ENCODE measurements around the gene MAEL. TPM values are rescaled to one million over a fixed set of nuclear protein-coding genes. Genes with fewer than 3 reads are reported as not detected.

Gene MAEL
- total and polyA plus RNA-seq, 7 experiments from 2014 or later = not detected

Other genes starting within 250 kb of the MAEL start
- gene POGK, start 149.8 kb upstream of the MAEL start, total RNA-seq = 10 to 100 TPM; 24.7 to 38.7 (median 36.9) TPM
- 10 to 100 TPM; 14.4 to 19.6 TPM for gene POGK, start 149.8 kb upstream of the MAEL start, polyA plus RNA-seq
- gene TADA1, start 113.0 kb upstream of the MAEL start, total RNA-seq = 10 to 100 TPM in 4 of 5 experiments, 1 to 10 TPM in 1; 9.4 to 16.2 (median 15.6) TPM
- gene TADA1, start 113.0 kb upstream of the MAEL start, polyA plus RNA-seq = 10 to 100 TPM; 17.9 to 23.1 TPM
- 1 to 10 TPM in 1 of 5 experiments, under 1 TPM in 4; 0.15 to 10.0 (median 0.29) TPM for gene ILDR2, start 13.7 kb upstream of the MAEL start, total RNA-seq
- not detected for gene ILDR2, start 13.7 kb upstream of the MAEL start, polyA plus RNA-seq
- gene GPA33, start 101.1 kb downstream of the MAEL start, total RNA-seq = 10 to 100 TPM in 3 of 5 experiments, 1 to 10 TPM in 2; 5.4 to 32.6 (median 11.3) TPM
- gene GPA33, start 101.1 kb downstream of the MAEL start, polyA plus RNA-seq = 10 to 100 TPM; 43.6 to 63.4 TPM
- gene STYXL2, start 104.8 kb downstream of the MAEL start, total RNA-seq = not detected
- gene STYXL2, start 104.8 kb downstream of the MAEL start, polyA plus RNA-seq = not detected
- gene POU2F1, start 231.6 kb downstream of the MAEL start, total RNA-seq = 10 to 100 TPM; 20.6 to 36.6 (median 23.3) TPM
- 10 to 100 TPM in 1 of 2 donors, 1 to 10 TPM in 1; 9.1 to 13.4 TPM for gene POU2F1, start 231.6 kb downstream of the MAEL start, polyA plus RNA-seq